ENCODE measurements around the gene HMGXB3.

The HMGXB3 gene

GRCh38 chr5:149990518-149991376, 9.8 kb upstream of the HMGXB3 start:
- DNase-seq: peak; percentile 70

- DNase-seq: no peak
Measured at GRCh38 chr5:149993471-149993870, 7.1 kb upstream of the HMGXB3 start.

GRCh38 chr5:149995385-149996204, 4.9 kb upstream of the HMGXB3 start:
- no peak for DNase-seq

DNA sequence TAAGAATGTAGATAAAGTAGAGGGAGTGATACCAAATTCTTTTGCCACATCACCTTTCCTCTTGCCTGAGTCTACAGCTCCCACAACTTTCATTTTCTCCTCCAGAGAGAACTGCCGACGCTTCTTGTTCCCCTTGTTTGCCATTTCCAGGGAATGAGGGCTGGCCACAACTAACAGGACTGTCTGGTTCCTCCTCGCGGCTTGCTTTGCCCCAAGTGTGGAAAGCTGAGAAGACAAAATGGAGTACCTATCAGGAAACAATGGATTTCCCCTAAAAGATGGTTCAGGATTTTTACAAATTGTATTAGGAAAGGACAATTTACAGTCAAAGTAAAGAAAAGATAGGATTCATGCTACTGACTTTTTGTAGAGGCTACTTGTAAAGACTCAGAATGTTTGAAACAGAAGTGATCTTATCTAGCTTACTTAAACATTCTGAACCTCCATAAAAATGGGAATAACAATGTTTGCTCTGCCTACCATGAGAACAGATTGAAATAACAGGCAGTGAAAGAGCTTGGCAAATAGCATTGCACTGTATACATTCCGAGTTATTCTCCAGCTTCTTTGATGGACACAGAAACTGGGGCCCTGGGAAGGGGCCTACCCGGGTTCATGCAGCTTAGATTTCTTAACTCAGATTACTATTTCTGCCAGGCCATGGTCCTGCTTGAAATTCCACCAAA, 4.2 kb upstream of the HMGXB3 start:
- no peak for DNase-seq

GRCh38 chr5:149998281-149998680, 2.3 kb upstream of the HMGXB3 start:
- DNase-seq: no peak

DNA sequence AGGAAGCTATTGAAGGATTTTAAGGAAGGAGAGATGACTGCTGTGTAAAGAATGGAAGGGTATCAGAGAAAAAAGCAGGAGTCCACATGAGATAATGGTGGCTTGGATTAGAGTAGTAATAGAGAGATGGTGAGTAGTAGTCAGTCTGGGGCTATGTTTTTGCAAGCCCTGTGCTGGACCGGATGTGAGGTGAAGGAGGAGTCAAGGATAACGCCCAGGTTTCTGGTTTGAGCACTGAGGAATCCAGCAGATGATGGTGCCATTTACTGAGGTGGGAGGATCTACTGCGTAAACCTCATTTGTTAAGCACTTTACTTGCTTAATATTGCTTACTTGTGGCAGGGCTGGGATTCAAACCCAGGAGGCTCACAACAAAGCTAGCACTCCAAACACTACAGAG, 1.2 kb upstream of the HMGXB3 start:
- no peak for DNase-seq

DNA sequence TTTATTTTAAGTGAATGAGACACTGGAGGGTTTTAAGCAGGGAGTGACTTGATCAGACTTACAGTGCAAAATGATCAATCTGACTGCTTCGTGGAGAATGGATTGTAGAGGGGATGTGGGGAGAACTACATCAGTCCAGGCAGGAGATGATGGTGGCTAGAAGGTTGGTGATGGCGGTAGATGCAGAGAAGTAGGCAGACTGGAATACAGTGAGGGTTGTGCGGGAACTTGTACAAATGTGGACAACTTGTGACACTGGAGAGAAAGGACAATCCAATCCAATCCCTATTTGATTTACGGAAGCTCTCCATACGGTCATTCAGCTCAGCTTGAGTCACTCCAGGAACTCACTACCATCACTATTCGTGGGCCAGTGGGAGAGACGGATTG, 678 bp upstream of the HMGXB3 start:
- peak; percentile 54 for DNase-seq

DNA sequence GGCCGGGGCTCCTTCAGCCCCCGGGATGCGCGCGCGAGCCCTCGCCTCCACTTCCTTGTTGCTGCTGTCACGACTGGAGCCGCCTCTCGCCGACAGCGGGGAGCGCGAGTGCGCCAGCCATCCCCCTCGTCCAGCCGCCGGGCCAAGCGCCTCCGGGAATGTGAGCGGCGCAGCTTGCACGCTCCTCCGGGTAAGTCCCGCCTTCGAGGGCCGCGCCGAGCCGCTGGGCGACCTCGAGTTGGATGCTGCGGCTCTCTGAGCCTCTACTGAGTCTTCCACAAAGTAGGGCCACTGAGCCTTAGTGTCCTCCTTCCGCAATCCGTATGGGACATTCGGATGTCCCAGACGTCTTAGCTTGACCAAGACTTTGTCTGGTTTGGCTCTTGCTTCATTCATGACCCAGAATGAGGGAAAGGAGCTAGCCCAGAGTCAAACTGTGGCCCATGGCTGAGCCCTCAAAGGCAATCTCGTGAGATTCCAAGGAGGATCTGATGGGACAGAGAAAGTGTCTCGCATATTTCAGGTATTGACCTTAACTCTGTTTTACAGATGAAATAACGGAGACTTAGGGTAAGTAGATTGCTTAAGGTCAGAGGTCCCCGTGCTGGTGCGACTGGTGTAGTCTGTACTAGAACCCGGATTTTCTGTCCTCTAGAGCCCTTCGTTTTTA, 586 bp downstream of the HMGXB3 start:
- DNase-seq: no peak

GRCh38 chr5:150001660-150002486, 1.3 kb downstream of the HMGXB3 start:
- DNase-seq: peak; percentile 48

- no peak for DNase-seq
Measured at GRCh38 chr5:150006318-150006717, 5.8 kb downstream of the HMGXB3 start.

DNA sequence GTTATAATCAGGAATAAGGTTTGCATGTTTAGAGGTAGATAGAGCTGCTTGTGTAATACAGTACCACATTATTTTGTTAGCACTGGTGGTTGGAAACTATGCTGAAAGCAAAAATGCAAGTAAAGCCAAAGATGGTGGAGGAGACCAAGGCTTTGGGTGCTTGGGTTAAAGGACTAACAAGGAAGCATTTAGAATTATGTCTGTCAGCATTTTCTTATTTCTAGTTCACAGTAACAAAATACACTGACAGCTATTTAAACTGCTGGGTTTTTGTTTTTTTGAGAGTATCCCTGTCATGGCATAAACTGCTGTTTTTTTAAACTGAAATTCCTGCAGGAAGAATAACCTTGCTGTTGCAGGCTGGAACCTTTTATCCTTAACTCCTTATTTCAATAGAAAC, 6.5 kb downstream of the HMGXB3 start:
- no peak for DNase-seq

DNA sequence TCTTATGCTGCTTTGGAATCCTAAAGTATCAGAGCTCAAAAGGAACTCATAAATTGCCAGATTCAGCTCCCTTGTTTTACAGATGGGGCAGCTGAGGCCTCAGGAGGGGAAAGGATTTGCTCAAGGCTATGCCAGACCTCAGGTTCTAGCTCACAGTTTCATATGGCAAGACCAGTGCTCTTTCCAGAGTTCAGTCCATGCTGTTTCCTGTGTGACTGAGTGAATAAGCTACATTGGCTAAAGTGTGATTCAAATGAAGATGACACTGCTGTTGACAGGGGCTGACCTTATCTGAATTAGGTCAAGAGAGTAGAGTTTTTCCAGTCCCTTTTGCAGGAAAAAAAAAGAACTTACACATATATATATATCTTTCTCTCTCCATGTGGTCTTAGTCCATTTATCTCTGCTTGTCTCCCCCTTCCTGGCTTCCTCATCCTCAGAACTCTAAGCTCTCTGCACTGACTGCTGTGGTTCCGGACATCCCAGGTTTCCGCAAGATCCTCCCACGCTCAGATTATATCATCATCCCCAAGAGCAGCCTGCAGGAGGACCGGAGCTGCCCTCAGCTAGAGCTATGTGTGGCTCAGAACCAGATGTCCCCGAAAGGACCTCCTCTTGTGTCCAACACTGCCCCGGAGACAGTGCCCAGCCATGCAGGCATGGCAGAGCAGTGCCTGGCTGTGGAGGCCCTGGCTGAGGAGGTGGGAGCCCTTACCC, 9.3 kb downstream of the HMGXB3 start:
- DNase-seq: no peak

- DNase-seq: no peak
Measured at GRCh38 chr5:150013931-150014330, 13.4 kb downstream of the HMGXB3 start.

- no peak for DNase-seq
Measured at GRCh38 chr5:150014456-150014855, 13.9 kb downstream of the HMGXB3 start.

DNA sequence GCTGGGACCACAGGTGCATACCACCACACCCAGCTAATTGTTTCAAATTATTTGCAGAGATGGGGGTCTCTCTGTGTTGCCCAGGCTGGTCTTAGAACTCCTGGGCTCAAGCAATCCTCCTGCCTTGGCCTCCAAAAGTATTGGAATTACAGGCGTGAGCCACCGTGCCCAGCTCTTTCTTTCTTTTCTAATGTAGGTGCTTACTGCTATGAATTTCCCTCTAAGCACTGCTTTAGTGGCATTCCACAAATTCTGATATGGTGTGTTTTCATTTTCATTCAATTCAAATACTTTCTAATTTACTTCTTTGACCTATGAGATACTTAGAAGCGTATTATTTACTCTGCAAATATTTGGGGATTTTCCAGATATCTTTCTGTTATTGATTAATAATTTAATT, 14.9 kb downstream of the HMGXB3 start:
- no peak for DNase-seq

DNA sequence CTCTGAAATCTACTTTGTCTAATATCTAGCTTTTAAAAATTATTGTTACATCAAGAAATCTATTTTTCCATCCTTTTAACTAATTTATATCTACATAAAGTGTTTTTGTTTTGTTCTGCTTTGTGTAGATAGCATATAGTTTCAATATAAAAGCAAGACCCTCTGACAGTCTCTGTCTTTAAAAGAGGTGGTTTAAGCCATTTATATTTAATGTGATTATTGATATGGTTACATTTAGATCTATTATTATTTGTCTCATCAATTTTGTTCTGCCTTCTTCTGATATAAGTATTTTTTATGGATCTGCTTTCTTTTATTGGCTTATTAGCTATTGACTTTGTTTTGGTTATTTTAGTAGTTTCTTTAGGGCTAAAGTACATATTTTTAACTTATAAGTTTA, 16.0 kb downstream of the HMGXB3 start:
- DNase-seq: no peak

DNA sequence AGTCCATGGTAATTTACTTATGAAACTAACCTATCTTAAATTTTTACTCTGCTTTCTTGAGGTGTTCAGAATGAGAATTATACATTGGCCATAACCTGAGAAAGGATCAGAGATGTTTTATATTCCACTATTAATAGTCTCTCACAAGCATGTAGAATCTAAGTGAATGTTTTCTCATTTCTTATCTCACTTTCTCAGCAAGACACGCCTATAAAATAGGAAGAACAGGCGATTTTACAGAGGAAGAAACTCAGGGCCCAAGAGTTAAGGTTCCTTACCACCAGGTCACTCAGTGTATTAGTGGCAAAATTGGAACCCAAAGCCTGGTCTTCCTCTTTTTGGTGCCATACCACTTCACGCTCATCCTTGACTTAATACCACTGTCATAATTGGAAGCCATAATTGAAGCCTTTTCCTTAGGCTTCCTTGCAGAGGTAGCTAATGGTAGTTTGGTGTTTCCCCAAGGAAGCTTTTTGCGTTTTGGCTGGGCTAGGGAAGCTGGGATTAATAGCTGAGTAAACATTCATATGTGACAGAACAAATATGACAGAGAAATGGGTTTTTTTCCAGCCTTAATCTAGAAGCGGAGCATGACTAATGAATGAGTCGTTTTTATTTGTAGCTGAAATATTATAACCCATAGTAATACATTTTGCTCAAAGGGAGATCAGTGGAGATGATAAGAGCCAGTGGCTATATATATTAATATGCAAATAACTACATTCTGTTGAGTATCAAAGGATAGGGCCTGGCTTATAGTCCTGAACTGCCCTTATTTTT, 16.9 kb downstream of the HMGXB3 start:
- no peak for DNase-seq

DNA sequence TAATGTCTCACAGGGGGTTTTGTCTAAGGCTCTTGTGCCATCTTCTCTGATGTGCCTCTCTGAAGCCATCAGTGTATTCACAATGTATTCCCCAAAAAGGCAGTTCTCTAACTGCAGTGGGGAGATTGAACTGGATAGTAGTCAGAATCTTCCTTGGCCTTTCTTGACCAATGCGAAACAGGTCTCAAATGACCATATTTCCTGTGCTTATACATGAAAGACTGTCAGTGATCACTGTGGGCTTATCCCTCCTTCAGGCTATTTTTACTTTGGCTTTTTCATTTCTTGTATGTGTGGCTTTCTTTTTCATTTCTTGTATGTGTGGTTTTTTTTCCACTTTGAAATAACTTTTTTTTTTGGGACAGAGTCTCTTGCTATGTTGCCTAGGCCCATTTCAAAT, 19.7 kb downstream of the HMGXB3 start:
- DNase-seq: no peak

GRCh38 chr5:150021491-150022157, 21.1 kb downstream of the HMGXB3 start:
- no peak for DNase-seq

GRCh38 chr5:150022158-150022531, 21.6 kb downstream of the HMGXB3 start:
- peak; percentile 57 for DNase-seq

Data from amniotic stem cell (primary cell).